GM23248 (cell line): Measurements from ENCODE around the gene ZNF322. TPM values are rescaled to one million over a fixed set of nuclear protein-coding genes. Genes with fewer than 3 reads are reported as not detected.

Source experiments
- DNase-seq: peaks from one replicate; pipeline ENCODE4 v3.0.0-alpha.2; 2015
- H2AFZ ChIP-seq: fragments of 200-600 bp; sonication (generic); 2 replicates; pipeline ENCODE4 v1.6.1; 2016; ENCODE audit warnings: antibody characterized with exemption
- H3F3A ChIP-seq: fragments of 200-600 bp; sonication (generic); 2 replicates; pipeline ENCODE4 v1.6.1; 2016; ENCODE audit warnings: mild to moderate bottlenecking, antibody characterized with exemption, mixed run types; ENCODE audit not compliant: insufficient read depth
- H3K27ac ChIP-seq: fragments of 200-600 bp; sonication (generic); 2 replicates; pipeline ENCODE4 v1.5.1; 2016; ENCODE audit warnings: mild to moderate bottlenecking
- H3K27me3 ChIP-seq: fragments of 200-600 bp; sonication (generic); replicated peaks from 2 replicates; pipeline ENCODE4 v1.6.1; 2016; ENCODE audit warnings: mild to moderate bottlenecking; ENCODE audit not compliant: insufficient read depth
- H3K36me3 ChIP-seq: fragments of 200-600 bp; sonication (generic); 2 replicates; pipeline ENCODE4 v1.6.1; 2016; ENCODE audit warnings: low read depth, mild to moderate bottlenecking
- H3K4me1 ChIP-seq: fragments of 200-600 bp; sonication (generic); 2 replicates; pipeline ENCODE4 v1.6.1; 2016; ENCODE audit warnings: mild to moderate bottlenecking; ENCODE audit not compliant: insufficient read depth
- H3K4me2 ChIP-seq: fragments of 200-600 bp; sonication (generic); one replicate; pipeline ENCODE4 v1.6.1; 2016; ENCODE audit warnings: mild to moderate bottlenecking; ENCODE audit not compliant: unreplicated experiment
- H3K4me3 ChIP-seq: fragments of 200-600 bp; sonication (generic); 2 replicates; pipeline ENCODE4 v1.5.1; 2016; ENCODE audit warnings: mild to moderate bottlenecking
- H3K79me2 ChIP-seq: fragments of 200-600 bp; sonication (generic); 2 replicates; pipeline ENCODE4 v1.6.1; 2016; ENCODE audit warnings: mild to moderate bottlenecking; ENCODE audit not compliant: insufficient read depth
- H3K9ac ChIP-seq: fragments of 200-600 bp; sonication (generic); 2 replicates; pipeline ENCODE4 v1.6.1; 2016; ENCODE audit warnings: mild to moderate bottlenecking
- H3K9me2 ChIP-seq: fragments of 200-600 bp; sonication (generic); 2 replicates; pipeline ENCODE4 v1.6.1; 2016; ENCODE audit warnings: mixed run types, mild to moderate bottlenecking, moderate library complexity; ENCODE audit not compliant: insufficient read depth
- H3K9me3 ChIP-seq: fragments of 200-600 bp; sonication (generic); one replicate; pipeline ENCODE4 v1.6.1; 2017; ENCODE audit warnings: low read depth
- H4K20me1 ChIP-seq: fragments of 200-600 bp; sonication (generic); 2 replicates; pipeline ENCODE4 v1.6.0; 2016; ENCODE audit not compliant: insufficient read depth
- EZH2 ChIP-seq: fragments of 200-600 bp; sonication (generic); IDR thresholded peaks from 2 replicates; pipeline ENCODE4 v1.6.1; 2018; ENCODE audit warnings: antibody characterized with exemption, mild to moderate bottlenecking; ENCODE audit not compliant: insufficient read depth, poor library complexity, severe bottlenecking
- EZH2phosphoT487 ChIP-seq: fragments of 200-600 bp; sonication (generic); IDR thresholded peaks from 2 replicates; pipeline ENCODE4 v1.6.1; 2018; ENCODE audit warnings: antibody characterized with exemption, moderate library complexity, mild to moderate bottlenecking, low read depth; ENCODE audit not compliant: insufficient read depth
- WGBS, 2 experiments: methylation state at CpG; one replicate each; pipeline ENCODE4 v1.1.6; 2015 to 2017; ENCODE audit warnings: low lambda C conversion rate in 2 of 2, low coverage in 1 of 2; ENCODE audit errors: missing lambda C conversion rate in 2 of 2; 5-methylcytosine and 5-hydroxymethylcytosine counted together
- in situ Hi-C: fragments of 300-500 bp; cut with MboI; formaldehyde crosslinking; loops from 2 replicates; pipeline ENCODE4 v1.15.0; 2020
- polyA plus RNA-seq: library from polyadenylated mRNA; unstranded; fragments of >200 nt; fragmentation: Nextera tagmentation; extraction: Ambion mirVana; gene quantifications from 2 replicates; pipeline ENCODE4 v1.2.1, GENCODE V29; 2016
- total RNA-seq: library from RNA; depleted of rRNA; stranded (reverse); fragments of >200 nt; shearing (Covaris generic); gene quantifications from 2 replicates; pipeline ENCODE4 v1.2.3, GENCODE V29; 2014

Gene ZNF322
- total and polyA plus RNA-seq, 2 experiments from 2014 or later, result 16.3 to 17.8 TPM

DNA sequence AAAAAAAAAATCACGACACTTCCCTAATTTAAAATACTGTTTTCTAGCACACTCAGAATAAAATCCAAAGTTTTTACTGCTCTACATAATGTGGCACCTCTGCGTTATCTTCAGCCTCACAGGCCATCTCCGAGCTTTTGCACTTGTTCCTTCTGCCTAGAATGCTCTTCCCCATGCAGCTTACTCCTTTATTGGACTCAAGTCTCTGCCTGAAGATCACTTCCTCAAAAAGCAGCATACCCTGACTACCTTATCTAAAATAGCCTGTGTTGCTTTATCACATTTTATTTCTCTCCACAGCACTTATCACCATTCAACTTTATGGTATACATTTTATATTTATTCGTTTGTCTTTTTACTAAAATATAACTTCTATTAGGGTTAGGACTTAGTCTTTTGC is 2.3 kb downstream of the ZNF322 start:
- Histone ChIP-seq H3K79me2 (peaks cover 70% of the 10 kb centered on the region), H3K4me1 (peaks cover 13% of the 10 kb centered on the region), H3K9ac (no peak overlapping the region), H2AFZ (no peak overlapping the region), H3K4me3 (no peak overlapping the region), H4K20me1 (no peaks in the 10 kb centered on the region), H3K27ac (no peak overlapping the region), H3K27me3 (no peaks in the 10 kb centered on the region), H3K9me3 (no peaks in the 10 kb centered on the region), H3K9me2 (no peaks in the 10 kb centered on the region), H3K4me2 (no peak overlapping the region), H3K36me3 (peaks cover 11% of the 10 kb centered on the region), H3F3A (no peaks in the 10 kb centered on the region)
- WGBS, 2 experiments, result 90 to 93% methylated on average over 4 of the region's 4 CpGs
- DNase-seq, result no peak
- TF ChIP-seq EZH2phosphoT487 (no peak), EZH2 (no peak)
- in situ Hi-C loops, result no loop called here

DNA sequence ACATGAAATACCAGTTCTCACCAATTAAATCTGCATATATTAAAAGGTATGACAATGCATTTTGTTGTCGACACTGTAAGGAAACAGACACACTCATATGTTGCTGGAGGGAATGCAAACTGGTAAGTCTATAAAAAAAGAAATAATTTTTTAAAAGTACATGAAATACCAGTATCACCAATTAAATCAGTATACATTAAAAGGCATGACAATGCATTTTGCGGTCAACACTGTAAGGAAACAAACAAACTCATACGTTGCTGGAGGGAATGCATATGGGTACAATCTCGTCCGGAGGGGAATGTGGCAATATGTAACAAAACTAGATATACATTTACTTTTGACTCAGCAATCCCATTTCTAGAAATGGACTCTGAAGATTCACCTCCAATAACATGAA is 6.5 kb downstream of the ZNF322 start:
- H3K4me1 ChIP-seq, result peaks cover 6% of the 10 kb centered on the region; the same call in 1 of the 2 replicates
- H3K27ac ChIP-seq, result no peak overlapping the region
- no peak overlapping the region for H3K4me3 ChIP-seq
- peaks cover 17% of the 10 kb centered on the region for H3K36me3 ChIP-seq
- no peaks in the 10 kb centered on the region for H4K20me1 ChIP-seq
- H3F3A ChIP-seq, result no peaks in the 10 kb centered on the region
- no peak overlapping the region for H3K9ac ChIP-seq
- H3K9me3 ChIP-seq, result no peaks in the 10 kb centered on the region
- no peak overlapping the region for H2AFZ ChIP-seq
- H3K4me2 ChIP-seq, result no peak overlapping the region
- DNase-seq, result no peak
- 96 to 97% methylated on average over 5 of the region's 5 CpGs for WGBS, 2 experiments
- peaks cover 98% of the 10 kb centered on the region for H3K79me2 ChIP-seq
- TF ChIP-seq EZH2phosphoT487 (no peak), EZH2 (no peak)
- H3K27me3 ChIP-seq, result no peaks in the 10 kb centered on the region
- in situ Hi-C loops, result no loop called here
- no peaks in the 10 kb centered on the region for H3K9me2 ChIP-seq

DNA sequence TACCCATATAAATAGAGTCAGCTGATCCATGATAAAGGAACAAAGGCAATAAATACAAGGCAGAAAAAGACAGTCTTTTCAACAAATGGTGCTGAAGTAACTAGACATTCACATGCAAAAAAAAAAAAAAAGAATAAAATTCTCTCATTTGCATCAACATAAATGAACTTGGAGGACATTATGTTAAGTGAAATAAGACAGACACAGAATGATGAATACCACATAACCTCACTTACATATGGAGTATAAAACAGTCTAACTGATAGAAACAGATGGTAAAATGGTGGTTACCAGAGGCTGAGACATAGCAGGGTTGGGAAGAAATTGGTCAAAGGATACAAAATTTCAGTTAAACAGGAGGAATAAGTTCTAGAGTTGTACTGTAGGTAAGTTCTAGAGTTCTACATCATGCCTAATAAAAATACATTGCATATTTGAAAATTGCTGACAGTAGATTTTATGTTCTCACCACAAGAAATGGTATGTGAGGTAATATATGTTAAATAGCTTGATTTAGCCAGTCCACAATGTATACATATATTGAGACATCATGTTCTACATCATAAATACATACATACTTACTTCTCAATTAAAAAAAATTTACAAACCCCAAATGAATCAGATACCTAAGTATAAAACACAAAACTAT is 8.3 kb downstream of the ZNF322 start:
- no peak for TF ChIP-seq EZH2phosphoT487
- TF ChIP-seq EZH2, result no peak
- H3K79me2 ChIP-seq, result peaks cover 98% of the 10 kb centered on the region
- H3K9me2 ChIP-seq, result no peaks in the 10 kb centered on the region
- H3K4me2 ChIP-seq, result no peak overlapping the region
- H3K27me3 ChIP-seq, result no peaks in the 10 kb centered on the region
- H3K27ac ChIP-seq, result no peak overlapping the region
- H3K4me1 ChIP-seq, result no peaks in the 10 kb centered on the region
- no peaks in the 10 kb centered on the region for H4K20me1 ChIP-seq
- no peaks in the 10 kb centered on the region for H3F3A ChIP-seq
- peaks cover 17% of the 10 kb centered on the region for H3K36me3 ChIP-seq
- in situ Hi-C loops, result no loop called here
- no peak overlapping the region for H2AFZ ChIP-seq
- H3K9ac ChIP-seq, result no peak overlapping the region
- no peak for DNase-seq
- no peaks in the 10 kb centered on the region for H3K9me3 ChIP-seq
- no peak overlapping the region for H3K4me3 ChIP-seq

DNA sequence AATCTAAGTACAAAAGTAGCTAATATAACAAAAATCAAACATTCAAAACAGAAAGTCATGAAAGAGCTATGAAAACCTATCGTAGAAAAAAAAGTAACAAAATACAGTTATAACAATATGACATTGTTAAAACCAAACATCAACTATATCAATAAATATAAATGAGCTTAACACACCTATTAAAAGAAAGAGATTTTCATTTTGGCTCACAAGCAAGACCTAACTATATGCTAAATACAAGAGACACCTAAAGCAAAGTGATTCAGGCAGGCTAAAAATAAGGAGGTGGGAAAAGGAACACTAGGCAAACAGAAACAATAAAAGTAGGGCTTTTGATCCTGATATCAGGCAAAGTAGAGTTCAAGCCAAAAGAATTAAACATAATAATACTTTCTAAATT is 13.5 kb downstream of the ZNF322 start:
- in situ Hi-C loops, result no loop called here

DNA sequence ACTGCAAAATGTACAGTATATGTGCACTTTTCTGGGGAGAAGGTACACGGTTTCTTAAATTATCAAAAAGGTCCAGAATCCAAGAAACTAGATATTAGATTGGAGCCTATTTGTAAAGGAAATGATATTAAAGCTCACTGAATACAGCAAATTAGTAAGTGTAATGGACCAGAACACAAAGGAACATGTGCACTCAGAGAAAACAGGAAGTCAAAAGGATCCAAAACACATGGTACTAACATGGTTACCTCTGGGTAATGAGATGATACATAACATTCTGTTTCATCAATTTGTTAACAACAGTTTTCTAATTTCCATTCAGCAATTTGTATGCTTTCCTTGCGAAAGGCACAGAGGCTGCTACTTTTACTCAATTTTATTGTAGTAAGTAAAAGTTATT is 18.7 kb downstream of the ZNF322 start:
- WGBS, 2 experiments, result 99 to 100% methylated on average over 2 of the region's 2 CpGs
- H3K79me2 ChIP-seq, result peaks cover 43% of the 10 kb centered on the region
- no peaks in the 10 kb centered on the region for H3K9me2 ChIP-seq
- H3K4me3 ChIP-seq, result no peak overlapping the region
- no peak overlapping the region for H2AFZ ChIP-seq
- TF ChIP-seq EZH2phosphoT487, result no peak
- no peak for TF ChIP-seq EZH2
- no peak overlapping the region for H3K27ac ChIP-seq
- peaks cover 9% of the 10 kb centered on the region for H3K9me3 ChIP-seq
- H4K20me1 ChIP-seq, result no peaks in the 10 kb centered on the region
- DNase-seq, result no peak
- in situ Hi-C loops, result no loop called here
- no peak overlapping the region for H3K4me2 ChIP-seq
- peaks cover 64% of the 10 kb centered on the region for H3K36me3 ChIP-seq
- no peaks in the 10 kb centered on the region for H3F3A ChIP-seq
- no peaks in the 10 kb centered on the region for H3K4me1 ChIP-seq
- H3K9ac ChIP-seq, result no peak overlapping the region
- no peaks in the 10 kb centered on the region for H3K27me3 ChIP-seq

More for the DNA sequence above, 13.5 kb downstream of the ZNF322 start:
- Histone ChIP-seq H3K4me2 (no peak overlapping the region), H3K79me2 (peaks cover 85% of the 10 kb centered on the region), H3F3A (no peaks in the 10 kb centered on the region), H3K4me1 (no peaks in the 10 kb centered on the region), H2AFZ (no peak overlapping the region), H3K9me3 (no peaks in the 10 kb centered on the region), H3K36me3 (peaks cover 44% of the 10 kb centered on the region), H3K27ac (no peak overlapping the region), H4K20me1 (no peaks in the 10 kb centered on the region), H3K9ac (no peak overlapping the region), H3K9me2 (no peaks in the 10 kb centered on the region), H3K27me3 (no peaks in the 10 kb centered on the region), H3K4me3 (no peak overlapping the region)
- TF ChIP-seq EZH2 (no peak), EZH2phosphoT487 (no peak)
- WGBS, 2 experiments, result 84 to 100% methylated on average over 1 of the region's 1 CpG
- DNase-seq, result no peak
